ENCODE measurements around the gene RNF212B. TPM values are rescaled to one million over a fixed set of nuclear protein-coding genes. Genes with fewer than 3 reads are reported as not detected.
A peak's percentile ranks its signal among the peaks of the same experiment; 100 is the strongest.

The RNF212B gene
- total and polyA plus RNA-seq, 2 of the 13 experiments (the other 11 are each of a cell fraction or from before 2014, with no cell fraction given), result 0.05 TPM; not detected in 1

GRCh38 chr14:23275412-23275811, 37.7 kb downstream of the RNF212B start (continued):
- TF ChIP-seq, protein P1, sequence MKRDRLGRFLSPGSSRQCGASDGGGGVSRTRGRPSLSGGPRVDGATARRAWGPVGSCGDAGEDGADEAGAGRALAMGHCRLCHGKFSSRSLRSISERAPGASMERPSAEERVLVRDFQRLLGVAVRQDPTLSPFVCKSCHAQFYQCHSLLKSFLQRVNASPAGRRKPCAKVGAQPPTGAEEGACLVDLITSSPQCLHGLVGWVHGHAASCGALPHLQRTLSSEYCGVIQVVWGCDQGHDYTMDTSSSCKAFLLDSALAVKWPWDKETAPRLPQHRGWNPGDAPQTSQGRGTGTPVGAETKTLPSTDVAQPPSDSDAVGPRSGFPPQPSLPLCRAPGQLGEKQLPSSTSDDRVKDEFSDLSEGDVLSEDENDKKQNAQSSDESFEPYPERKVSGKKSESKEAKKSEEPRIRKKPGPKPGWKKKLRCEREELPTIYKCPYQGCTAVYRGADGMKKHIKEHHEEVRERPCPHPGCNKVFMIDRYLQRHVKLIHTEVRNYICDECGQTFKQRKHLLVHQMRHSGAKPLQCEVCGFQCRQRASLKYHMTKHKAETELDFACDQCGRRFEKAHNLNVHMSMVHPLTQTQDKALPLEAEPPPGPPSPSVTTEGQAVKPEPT (CRISPR knock-in tag; IDR thresholded peaks at IDR 0.05; ENCODE audit: low read depth), result no peak
- no peak for TF ChIP-seq ZNF207 (IDR thresholded peaks at IDR 0.05; ENCODE audit: borderline replicate concordance)
- TF ChIP-seq ZMYM3 (CRISPR knock-in tag; IDR thresholded peaks at IDR 0.05), result no peak
- no peak for TF ChIP-seq SNAPC4 (CRISPR knock-in tag; IDR thresholded peaks at IDR 0.05)
- no peak for TF ChIP-seq GFI1 (CRISPR knock-in tag; IDR thresholded peaks at IDR 0.05; ENCODE audit: borderline replicate concordance)
- TF ChIP-seq DNMT1 (CRISPR knock-in tag; IDR thresholded peaks at IDR 0.05), result no peak
- no peak for TF ChIP-seq HIC2 (CRISPR knock-in tag; IDR thresholded peaks at IDR 0.05; ENCODE audit: low read depth)
- TF ChIP-seq BATF2 (CRISPR knock-in tag; IDR thresholded peaks at IDR 0.05), result no peak
- no peak for TF ChIP-seq ZNF335 (CRISPR knock-in tag; IDR thresholded peaks at IDR 0.05)
- no peak for TF ChIP-seq PREB (CRISPR knock-in tag; IDR thresholded peaks at IDR 0.05)
- no peak for TF ChIP-seq ZNF775 (CRISPR knock-in tag; IDR thresholded peaks at IDR 0.05; ENCODE audit: borderline replicate concordance)
- no peak for TF ChIP-seq ZFP1 (CRISPR knock-in tag; IDR thresholded peaks at IDR 0.05)
- no peak for TF ChIP-seq ZBTB33 (CRISPR knock-in tag; IDR thresholded peaks at IDR 0.05)
- TF ChIP-seq ZNF605 (CRISPR knock-in tag; IDR thresholded peaks at IDR 0.05), result no peak
- TF ChIP-seq FOXA1 (IDR thresholded peaks at IDR 0.05), result peak; percentile 26; the same call in 1 of the 2 replicates
- TF ChIP-seq FOXA1 (CRISPR knock-in tag; IDR thresholded peaks at IDR 0.05), result no peak
- no peak for TF ChIP-seq TCF12 (IDR thresholded peaks at IDR 0.05)
- TF ChIP-seq TCF12 (CRISPR knock-in tag; IDR thresholded peaks at IDR 0.05), result no peak
- no peak for TF ChIP-seq CHD2 (IDR thresholded peaks at IDR 0.05; ENCODE audit: low read depth, low read length)

Data from HepG2 (cell line).